ENCODE results near the gene TENM4. TPM values are rescaled to one million over a fixed set of nuclear protein-coding genes. Genes with fewer than 3 reads are reported as not detected.

TENM4 gene
- total RNA-seq, 1 donor from 2014 or later = 5.1 TPM

DNA sequence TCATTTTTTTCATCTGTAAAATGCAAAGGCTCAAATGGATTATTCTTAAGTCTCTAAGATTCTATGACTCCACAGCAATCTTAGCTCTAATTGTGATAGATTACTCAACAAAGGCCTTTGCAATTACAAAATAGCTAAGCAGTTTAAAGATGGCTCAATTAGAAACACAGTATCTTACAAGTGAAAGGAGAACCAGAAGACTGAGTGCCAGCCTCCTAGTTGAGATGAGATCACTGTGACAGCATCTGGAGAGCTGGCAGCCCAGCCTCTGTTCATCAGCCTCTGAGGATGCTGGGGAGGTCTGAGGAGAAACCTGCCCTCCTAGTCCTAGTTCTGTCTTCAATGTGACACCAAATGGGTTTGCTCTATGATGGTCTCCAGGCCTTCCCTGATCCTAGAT lies 707.8 kb downstream of the TENM4 start:
- Histone ChIP-seq H3K4me1 (no peaks in the 10 kb centered on the region), H3K9me3 (ENCODE audit: low read depth) (no peaks in the 10 kb centered on the region), H3K79me2 (ENCODE audit: low read depth) (no peaks in the 10 kb centered on the region), H3K27ac (no peak overlapping the region), H3K36me3 (no peaks in the 10 kb centered on the region), H3K9ac (no peak overlapping the region), H3K4me2 (no peak overlapping the region), H4K20me1 (ENCODE audit: low read depth) (no peaks in the 10 kb centered on the region), H3K27me3 (no peaks in the 10 kb centered on the region), H3F3A (ENCODE audit: low read depth) (no peaks in the 10 kb centered on the region), H2AFZ (replicated peaks) (no peak overlapping the region), H3K4me3 (no peak overlapping the region)
- Mint-ChIP-seq H3K4me1 (no peaks in the 10 kb centered on the region), H3K4me3 (no peak overlapping the region), H3K36me3 (peaks cover 25% of the 10 kb centered on the region), H3K27me3 (ENCODE audit: insufficient read depth, low read depth) (peaks cover 9% of the 10 kb centered on the region), H3K9me3 (no peaks in the 10 kb centered on the region), H3K27ac (no peak overlapping the region)
- no peak for TF ChIP-seq EZH2 (IDR thresholded peaks at IDR 0.05)
- TF ChIP-seq EZH2phosphoT487 (IDR thresholded peaks at IDR 0.05) = no peak
- TF ChIP-seq, protein P1, sequence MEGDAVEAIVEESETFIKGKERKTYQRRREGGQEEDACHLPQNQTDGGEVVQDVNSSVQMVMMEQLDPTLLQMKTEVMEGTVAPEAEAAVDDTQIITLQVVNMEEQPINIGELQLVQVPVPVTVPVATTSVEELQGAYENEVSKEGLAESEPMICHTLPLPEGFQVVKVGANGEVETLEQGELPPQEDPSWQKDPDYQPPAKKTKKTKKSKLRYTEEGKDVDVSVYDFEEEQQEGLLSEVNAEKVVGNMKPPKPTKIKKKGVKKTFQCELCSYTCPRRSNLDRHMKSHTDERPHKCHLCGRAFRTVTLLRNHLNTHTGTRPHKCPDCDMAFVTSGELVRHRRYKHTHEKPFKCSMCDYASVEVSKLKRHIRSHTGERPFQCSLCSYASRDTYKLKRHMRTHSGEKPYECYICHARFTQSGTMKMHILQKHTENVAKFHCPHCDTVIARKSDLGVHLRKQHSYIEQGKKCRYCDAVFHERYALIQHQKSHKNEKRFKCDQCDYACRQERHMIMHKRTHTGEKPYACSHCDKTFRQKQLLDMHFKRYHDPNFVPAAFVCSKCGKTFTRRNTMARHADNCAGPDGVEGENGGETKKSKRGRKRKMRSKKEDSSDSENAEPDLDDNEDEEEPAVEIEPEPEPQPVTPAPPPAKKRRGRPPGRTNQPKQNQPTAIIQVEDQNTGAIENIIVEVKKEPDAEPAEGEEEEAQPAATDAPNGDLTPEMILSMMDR (IDR thresholded peaks at IDR 0.05) = no peak
- no peak for DNase-seq (ENCODE audit: low spot score)

DNA sequence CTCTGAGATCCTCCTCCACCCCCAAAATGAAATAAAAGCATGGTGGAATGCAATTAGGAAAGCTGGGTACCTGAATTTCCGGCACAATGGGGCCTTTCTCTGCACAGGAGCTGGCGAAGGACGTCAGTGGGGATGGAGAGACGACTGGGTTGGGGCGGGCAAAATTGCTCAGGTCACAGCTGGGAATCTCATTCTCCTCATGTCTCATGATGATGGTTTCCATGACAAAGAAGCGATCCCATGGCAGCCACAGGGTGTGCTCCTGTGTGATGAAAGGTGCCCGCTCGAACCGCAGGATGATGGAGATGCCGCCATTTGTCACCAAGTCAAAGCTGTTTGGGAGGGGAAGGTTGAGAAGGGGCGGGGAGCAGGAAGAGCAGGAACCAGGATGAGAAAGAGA lies 708.6 kb downstream of the TENM4 start:
- Histone ChIP-seq H3K4me3 (no peak overlapping the region), H3K9me3 (ENCODE audit: low read depth) (no peaks in the 10 kb centered on the region), H2AFZ (replicated peaks) (no peak overlapping the region), H3F3A (ENCODE audit: low read depth) (no peaks in the 10 kb centered on the region), H4K20me1 (ENCODE audit: low read depth) (no peaks in the 10 kb centered on the region), H3K36me3 (no peaks in the 10 kb centered on the region), H3K27me3 (no peaks in the 10 kb centered on the region), H3K79me2 (ENCODE audit: low read depth) (no peaks in the 10 kb centered on the region), H3K4me1 (no peaks in the 10 kb centered on the region), H3K27ac (no peak overlapping the region), H3K9ac (no peak overlapping the region), H3K4me2 (no peak overlapping the region)
- Mint-ChIP-seq H3K27ac (no peak overlapping the region), H3K27me3 (ENCODE audit: insufficient read depth, low read depth) (peaks cover 9% of the 10 kb centered on the region), H3K4me1 (no peaks in the 10 kb centered on the region), H3K36me3 (peaks cover 25% of the 10 kb centered on the region), H3K4me3 (no peak overlapping the region), H3K9me3 (no peaks in the 10 kb centered on the region)
- no peak for DNase-seq (ENCODE audit: low spot score)
- no peak for TF ChIP-seq EZH2 (IDR thresholded peaks at IDR 0.05)
- TF ChIP-seq EZH2phosphoT487 (IDR thresholded peaks at IDR 0.05) = no peak
- TF ChIP-seq, protein P1 (IDR thresholded peaks at IDR 0.05) = no peak

DNA sequence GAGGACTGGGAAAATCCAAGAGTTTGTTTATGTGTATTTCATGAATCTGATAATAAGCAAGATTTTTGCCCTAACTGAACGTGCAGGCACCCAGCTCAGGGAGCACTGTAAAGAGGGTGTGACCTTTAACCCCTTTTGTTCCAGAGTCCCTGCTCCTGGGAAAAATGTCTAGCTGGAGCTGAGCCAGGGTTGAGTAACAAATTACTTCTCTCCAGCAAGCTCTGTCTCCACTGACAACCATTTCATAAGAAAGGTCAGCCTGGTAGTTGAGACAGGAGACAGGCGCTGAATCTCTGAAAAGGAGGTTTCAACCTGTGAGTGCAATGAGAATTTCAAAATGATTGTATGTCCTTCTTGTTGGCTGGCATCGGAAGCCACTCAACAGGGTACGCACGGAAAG lies 709.8 kb downstream of the TENM4 start:
- no peak for DNase-seq (ENCODE audit: low spot score)
- H3K4me3 Mint-ChIP-seq = no peak overlapping the region
- no peak overlapping the region for H3K27ac Mint-ChIP-seq
- Histone ChIP-seq H3K4me1 (no peaks in the 10 kb centered on the region), H2AFZ (replicated peaks) (no peak overlapping the region), H3K9me3 (ENCODE audit: low read depth) (no peaks in the 10 kb centered on the region), H3K4me3 (no peak overlapping the region), H3K36me3 (no peaks in the 10 kb centered on the region), H3F3A (ENCODE audit: low read depth) (no peaks in the 10 kb centered on the region), H3K9ac (no peak overlapping the region), H4K20me1 (ENCODE audit: low read depth) (no peaks in the 10 kb centered on the region), H3K79me2 (ENCODE audit: low read depth) (no peaks in the 10 kb centered on the region), H3K27me3 (no peaks in the 10 kb centered on the region), H3K27ac (no peak overlapping the region), H3K4me2 (no peak overlapping the region)
- peaks cover 6% of the 10 kb centered on the region for H3K27me3 Mint-ChIP-seq (ENCODE audit: insufficient read depth, low read depth)
- TF ChIP-seq EZH2phosphoT487 (IDR thresholded peaks at IDR 0.05) = no peak
- TF ChIP-seq, protein P1 (IDR thresholded peaks at IDR 0.05) = no peak
- no peak for TF ChIP-seq EZH2 (IDR thresholded peaks at IDR 0.05)
- no peaks in the 10 kb centered on the region for H3K4me1 Mint-ChIP-seq
- H3K9me3 Mint-ChIP-seq = no peaks in the 10 kb centered on the region
- peaks cover 23% of the 10 kb centered on the region for H3K36me3 Mint-ChIP-seq

All from neural progenitor cell (in vitro differentiated cells).